Stimulated activated CD4-positive, alpha-beta T cell treated with anti-CD3 and anti-CD28 coated beads, Interleukin-1b, Interleukin-23, amount 100 ng/mL, for 4 hours (primary cell): Measurements from ENCODE around the gene TCF4.

Experiments
- DNase-seq, 2 donors: peaks; one replicate each; pipeline ENCODE4 v3.0.0-alpha.2; 2020; ENCODE audit warnings: low read depth in 2 of 2

The TCF4 gene

DNA sequence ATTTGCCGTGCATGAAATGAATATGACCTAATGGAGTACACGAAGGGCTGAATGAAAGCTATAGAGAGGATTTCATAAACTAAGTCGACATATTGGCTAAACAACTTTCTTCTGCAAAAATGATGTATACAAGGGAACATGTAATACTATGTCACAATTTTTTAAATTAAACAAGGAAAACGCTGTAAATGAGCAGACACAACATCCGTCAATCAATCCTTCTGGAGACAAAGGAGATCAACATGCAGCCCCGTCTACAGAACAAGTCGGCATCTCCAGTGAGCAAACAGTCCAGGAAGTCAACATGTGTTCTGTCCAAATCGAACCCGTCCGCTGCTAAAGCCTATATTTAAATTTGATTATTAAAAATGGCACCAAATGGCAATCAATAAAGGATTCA lies 180.8 kb downstream of the TCF4 start:
- no peak for DNase-seq

- DNase-seq, result no peak
Observed at GRCh38 chr18:55406451-55406991, 181.5 kb downstream of the TCF4 start.

DNA sequence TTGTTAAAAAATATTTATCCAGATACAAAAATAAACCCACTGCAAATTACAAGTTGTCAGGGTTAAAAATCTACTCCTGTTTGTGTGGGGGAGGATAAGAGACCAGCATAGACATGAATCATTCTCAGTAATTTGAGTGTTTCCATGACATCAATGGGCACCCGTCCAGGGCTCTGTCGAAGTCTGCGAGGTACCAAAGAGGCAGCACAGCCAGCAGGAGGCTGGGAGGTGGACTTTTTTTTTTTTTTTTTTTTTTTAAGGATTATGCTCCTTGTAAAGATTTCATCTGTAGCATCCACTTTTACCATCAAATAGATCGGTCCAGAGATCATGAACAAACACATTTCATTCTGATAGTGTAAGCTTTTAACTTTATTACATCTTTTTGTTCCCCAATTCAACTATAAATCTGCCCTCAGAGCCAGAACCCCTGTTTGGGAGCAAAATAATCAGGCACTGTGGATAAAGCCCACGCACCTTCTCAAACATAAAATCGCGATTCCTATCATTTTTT lies 182.0 kb downstream of the TCF4 start:
- DNase-seq, result no peak

GRCh38 chr18:55405475-55405874 lies 182.5 kb downstream of the TCF4 start:
- no peak for DNase-seq

DNA sequence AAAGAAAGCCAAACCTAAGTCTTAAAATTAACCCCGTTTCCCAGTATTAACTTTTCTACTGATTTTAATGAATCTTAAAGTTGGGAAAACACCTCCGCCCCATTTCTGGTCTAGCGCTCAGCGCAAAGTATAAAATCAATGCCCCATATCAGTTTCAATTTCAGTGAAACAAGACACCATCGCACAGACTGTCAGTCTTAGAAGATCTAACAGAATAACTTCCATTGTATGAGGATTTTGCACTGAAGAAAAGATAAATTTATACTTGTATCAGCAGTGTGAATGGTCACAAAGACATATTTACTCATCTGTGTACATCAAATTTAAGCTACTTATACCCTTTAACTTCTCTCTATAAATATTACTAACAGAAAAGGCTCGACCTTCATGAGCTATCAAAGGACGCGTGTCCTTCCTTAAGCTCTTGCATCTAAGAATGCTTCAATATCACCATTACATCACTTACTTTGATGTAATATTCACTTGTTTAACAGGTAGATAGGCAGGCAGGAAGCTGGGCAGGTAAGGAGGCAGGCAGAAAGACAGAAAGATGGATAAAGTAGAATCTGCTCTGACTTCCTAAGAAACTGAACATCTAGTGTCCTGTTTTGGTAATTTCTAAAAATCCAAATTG lies 183.0 kb downstream of the TCF4 start:
- no peak for DNase-seq

DNA sequence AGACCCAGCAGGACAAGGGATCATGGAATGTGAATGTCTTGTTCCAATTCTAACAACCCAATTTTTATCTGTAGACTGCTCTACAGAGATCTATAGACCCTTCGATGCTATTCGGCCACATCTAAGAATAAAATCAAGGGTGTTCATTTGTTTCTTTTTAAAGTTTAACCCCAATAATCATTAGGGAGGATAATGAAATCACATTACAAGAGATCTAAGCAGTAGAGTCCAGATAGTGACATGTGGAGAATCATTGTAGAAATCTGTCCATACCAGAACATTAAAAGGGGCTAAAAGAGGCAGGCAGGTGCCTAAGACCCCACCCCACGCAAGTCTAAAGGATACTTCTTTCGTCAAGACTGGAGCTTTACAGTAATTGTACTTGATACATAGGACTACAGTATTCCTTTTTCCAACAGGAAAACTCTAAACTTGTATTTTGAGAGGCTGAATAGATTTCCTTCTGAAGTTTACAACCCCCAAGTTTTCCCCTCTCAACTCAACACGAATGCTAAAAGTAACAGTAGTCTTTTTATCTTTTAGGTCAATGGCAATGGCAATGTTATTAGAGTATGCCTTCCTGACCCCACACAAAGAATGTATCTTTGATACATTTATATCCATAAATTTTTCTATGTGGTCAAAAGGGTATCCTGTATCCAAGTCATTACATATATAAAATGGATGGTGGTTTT lies 183.7 kb downstream of the TCF4 start:
- DNase-seq, result no peak

DNA sequence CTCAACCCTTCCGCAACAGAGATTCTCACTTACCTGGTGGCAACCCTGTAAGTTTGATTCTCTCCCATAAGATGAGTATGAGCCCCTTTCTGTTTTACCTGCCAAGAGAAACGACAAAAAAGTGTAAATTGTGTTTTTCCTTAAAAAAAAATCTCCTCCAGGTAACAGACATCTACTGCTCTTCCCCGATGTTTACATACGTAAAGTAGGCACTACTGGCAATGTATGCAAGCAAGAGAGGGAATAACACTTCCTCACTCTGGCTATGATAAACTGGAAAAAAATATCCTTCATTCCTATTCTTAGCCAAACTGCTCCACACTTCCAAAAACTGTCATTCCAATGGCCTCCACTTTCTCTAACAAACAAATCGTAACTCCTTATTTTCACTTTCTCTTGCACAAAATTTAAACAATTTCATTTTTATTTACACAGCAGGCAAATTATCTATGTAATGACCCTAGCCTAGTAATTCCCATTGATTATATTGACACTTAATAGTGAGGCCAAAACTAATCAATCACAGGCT lies 184.5 kb downstream of the TCF4 start:
- DNase-seq, result no peak

DNA sequence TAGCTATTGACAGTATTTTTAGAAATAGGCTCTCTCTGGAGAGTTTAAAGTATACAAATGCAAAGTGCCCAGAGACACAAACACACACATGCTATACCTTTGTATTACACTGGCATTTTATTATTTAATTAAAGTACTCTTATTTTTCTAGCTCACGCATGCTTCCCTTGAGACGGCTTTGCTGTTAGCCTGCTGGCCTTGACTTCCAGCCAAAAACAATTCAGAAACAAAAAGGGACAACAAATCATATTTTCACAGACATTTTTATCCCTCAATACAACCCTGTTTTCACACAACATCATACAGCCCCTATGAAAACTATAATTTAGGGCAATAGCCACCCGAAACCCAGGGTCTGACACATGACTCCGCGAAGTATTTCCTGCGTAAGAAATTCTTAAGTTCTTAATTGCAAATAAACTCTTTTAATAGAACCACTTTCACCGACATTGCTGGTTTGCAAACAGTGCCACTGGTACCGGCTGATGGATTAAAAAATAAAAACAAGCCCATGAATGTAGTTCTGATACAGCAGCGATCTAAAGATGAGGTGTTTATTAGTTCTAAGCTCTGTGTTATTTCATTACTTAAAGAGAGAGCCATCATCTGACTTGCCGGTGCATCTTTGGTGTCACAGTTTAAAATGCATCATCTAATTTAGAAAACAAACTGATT lies 185.1 kb downstream of the TCF4 start:
- no peak for DNase-seq

DNA sequence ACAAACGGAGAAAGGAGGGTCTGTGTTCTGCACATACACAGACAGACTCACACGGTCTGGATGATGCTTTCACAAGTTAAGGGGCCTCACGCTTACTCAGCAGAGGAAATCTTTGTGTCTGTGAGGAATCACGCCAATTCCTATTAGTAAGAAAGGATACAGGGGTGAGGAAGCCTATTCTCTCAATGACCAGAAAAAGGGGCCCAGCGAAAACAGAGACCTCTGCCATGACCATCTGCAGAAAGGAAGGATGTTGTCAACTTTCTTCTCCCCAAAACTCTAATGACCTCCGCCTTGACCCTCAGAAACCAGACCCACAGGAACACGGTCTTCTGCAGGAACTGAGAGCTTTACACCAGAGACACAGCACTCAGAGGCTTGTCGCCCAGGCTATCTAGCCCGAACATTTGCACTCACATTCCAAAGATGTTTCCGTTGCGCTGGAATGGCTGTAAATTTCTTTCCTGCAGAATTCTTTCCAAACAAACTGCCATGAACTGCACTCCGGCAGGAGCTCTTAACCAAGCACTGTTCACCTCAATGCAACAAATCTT lies 186.3 kb downstream of the TCF4 start:
- DNase-seq, result no peak

DNA sequence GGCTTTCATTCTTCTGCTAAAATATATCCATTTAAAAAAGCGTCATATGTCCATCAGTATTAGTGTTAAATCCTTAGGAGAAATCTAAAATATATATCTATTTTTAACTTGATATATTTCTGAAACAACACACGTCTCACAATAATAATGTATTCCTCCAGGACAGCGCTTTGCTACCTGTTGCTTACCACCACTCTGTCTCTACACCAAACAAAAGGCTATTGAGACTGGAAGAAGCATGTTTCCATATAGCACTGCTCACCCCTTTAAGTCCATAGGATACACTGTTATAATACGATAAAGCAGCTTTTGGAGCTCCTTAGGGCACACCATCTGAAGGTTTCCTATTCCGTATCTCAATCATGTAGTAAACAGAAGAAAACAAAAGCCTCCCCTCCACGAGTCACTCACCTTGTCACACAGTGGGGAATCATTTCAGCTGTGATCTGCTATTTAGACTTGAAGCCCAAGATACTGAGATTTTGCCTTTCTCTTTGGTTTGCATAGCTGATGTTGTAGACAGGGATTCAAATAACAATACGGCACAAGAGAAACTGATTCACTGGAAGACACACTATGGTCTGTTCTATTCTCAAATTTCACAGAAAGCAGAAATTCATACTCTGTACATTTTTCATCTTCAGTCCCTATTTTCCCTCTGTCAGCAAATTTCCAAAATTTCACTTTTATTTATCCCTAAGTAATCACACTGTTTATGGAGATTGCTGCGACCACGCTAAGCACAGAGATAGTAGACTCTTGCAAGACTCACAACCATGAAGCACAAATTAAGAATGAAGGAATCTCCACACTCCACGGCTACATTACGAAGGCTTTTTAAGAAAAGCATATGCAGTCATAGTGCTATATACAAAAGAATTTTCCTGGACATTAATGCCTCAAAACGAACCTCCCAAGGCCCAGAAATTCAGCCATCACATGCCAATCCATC lies 187.1 kb downstream of the TCF4 start:
- DNase-seq, result no peak

- DNase-seq, result no peak
Observed at GRCh38 chr18:55400081-55400480, 187.9 kb downstream of the TCF4 start.

DNA sequence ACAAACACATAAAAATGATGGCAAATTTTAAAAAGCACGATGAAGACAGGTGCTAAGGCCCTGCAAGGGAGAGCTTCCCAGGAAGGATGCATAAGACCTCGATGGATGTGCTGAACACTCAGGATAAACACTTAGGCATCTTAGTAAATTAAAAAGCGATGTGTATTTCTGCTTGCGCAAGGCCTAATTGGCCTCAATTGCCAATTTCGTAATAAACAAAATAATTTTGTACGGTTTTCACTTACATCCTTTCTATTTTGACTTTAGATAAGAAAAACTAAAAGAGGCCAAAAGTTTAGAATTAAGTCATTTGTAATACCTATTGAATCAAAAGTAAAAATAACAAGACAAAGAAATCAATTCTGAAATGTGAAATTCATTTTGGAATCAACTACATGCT lies 189.1 kb downstream of the TCF4 start:
- no peak for DNase-seq

DNA sequence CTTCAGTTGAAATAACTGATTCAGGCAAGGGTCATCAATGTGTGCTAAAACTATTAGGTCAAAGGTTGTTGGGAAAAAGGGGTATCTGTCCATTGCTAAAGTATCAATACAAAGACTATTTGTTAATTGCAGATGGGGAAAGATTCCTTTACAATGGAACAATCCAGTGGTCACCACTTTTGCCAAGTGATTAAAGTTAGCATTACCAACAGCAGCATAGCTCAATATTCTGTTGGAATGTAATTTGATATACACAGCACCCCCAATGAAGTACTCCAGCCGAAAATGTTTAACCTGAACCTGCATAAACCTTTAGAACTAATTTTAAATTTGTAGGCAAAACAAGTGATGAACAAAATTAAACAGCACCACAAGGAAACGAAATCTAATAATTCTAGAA lies 191.0 kb downstream of the TCF4 start:
- no peak for DNase-seq

DNA sequence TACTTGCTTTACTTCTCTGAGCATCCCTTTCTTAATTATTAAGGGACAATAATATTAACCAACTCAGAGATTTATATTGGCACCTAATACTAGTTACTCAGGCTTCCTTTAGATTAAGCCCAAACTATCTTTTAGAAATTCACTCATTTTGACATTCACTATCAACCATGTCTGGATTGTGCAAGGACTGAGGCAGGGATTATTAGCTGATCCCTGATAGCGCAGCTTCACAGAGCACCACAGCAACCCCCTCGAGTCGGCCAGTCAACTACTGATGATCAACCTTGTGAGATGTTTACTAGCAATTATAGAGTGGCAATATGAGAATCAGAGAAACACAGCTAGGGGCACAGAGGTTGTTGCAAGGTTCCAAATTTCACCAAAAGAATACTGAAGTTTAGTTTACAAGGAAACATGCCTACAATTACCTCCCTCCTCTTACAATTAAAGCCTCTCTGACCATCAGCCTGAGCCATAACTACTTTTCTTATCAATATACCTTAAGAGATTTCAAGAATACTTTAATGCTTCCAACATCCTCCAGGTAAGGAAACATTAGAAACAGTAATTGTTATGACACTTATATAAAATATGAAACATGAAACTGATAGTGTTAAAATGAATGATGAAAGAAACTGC lies 191.6 kb downstream of the TCF4 start:
- DNase-seq, result no peak

GRCh38 chr18:55395799-55396198 lies 192.2 kb downstream of the TCF4 start:
- DNase-seq, result no peak

- DNase-seq, result no peak
Observed at GRCh38 chr18:55390898-55391297, 197.1 kb downstream of the TCF4 start.

DNA sequence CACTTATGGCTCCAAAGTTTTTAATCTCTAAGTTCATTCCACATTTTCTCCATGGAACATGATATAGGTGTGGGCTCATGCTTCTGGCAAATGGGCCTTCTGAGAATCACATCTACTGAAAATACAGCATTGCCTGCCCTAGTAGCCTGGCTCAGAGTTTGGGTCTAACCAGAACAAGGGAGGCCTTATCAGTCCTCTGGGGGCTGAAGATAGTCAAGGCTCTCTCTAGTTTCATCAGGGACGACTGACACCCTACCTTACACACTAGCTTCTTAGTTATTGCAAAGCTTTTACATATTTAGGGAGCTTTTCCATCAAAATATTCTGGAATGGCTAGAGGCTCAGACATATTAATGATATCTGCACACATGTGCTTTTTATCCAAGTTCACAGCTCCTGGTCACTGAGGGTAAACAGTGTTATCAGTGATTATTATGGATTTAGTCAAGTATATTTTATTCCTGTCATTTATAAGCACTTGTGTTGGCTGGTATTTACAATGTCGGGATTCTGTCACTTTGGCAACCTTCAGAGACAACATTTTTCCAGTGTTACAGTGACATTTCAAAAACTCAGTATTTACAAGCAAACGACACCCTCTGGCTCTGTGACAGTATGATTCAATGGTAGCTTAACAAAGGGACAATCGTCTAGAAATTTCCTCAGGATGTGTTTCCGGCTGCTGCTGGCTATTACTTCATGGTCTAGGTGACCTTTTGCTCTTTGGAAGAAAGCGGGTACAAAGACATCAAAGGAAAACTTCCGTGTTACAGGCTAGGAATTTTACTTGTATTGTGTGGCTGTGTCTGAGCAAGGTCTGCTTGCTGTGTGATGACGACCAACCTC lies 200.6 kb downstream of the TCF4 start:
- no peak for DNase-seq

DNA sequence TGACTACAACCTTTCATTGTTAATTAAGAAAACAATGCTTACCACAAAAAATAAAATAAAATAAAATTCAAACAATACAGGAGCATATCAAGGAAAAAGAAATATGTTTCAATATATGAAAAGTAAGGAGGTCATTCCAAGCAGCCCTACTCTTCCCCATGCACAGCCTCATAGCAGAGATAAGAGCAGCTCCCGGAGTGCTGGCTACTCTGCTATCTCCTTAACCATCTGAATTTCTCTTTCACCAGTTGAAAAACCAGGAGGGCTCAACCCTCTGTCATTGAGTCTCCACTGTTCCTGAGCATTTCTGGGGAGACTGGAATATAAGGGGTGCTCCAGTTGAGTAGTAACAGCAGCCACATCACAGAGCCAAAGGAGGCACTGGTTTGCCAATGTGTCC lies 201.4 kb downstream of the TCF4 start:
- no peak for DNase-seq

- DNase-seq, result no peak
Observed at GRCh38 chr18:55385770-55386169, 202.2 kb downstream of the TCF4 start.
